Brain microvascular endothelial cell (primary cell): ENCODE measurements around the gene CFAP69.

Experiments used
- DNase-seq: peaks from one replicate; pipeline ENCODE4 v3.0.0-alpha.2; 2020
- H3K27ac ChIP-seq: fragments of 250-450 bp; sonication (Bioruptor Pico); 2 replicates; pipeline ENCODE4 v1.5.1; 2020; ENCODE audit warnings: mild to moderate bottlenecking, moderate library complexity
- H3K27me3 ChIP-seq: fragments of 250-450 bp; sonication (Bioruptor Pico); replicated peaks from 2 replicates; pipeline ENCODE4 v1.5.1; 2020; ENCODE audit warnings: mild to moderate bottlenecking
- H3K36me3 ChIP-seq: fragments of 250-450 bp; sonication (Bioruptor Pico); replicated peaks from 2 replicates; pipeline ENCODE4 v1.5.1; 2020; ENCODE audit warnings: mild to moderate bottlenecking
- H3K4me3 ChIP-seq: 2 replicates; pipeline ENCODE4 v1.5.1; 2011; ENCODE audit warnings: low read depth, mild to moderate bottlenecking, control low read depth, low read length, moderate library complexity
- CTCF ChIP-seq: IDR thresholded peaks from 2 replicates; pipeline ENCODE4 v1.5.1; 2011; ENCODE audit warnings: low read depth, mild to moderate bottlenecking, moderate library complexity, low read length, control low read depth, inconsistent platforms; ENCODE audit errors: missing control alignments
- in situ Hi-C: cut with HindIII; loops from 2 replicates; pipeline ENCODE4 v1.10.0; 2017; ENCODE audit warnings: low sequenced_read_pairs, low pct_ligation_motif_present

The CFAP69 gene

GRCh38 chr7:90244909-90245851, at the start of gene CFAP69:
Gene CFAP69, plus strand, starts transcription at chr7:90245174. Its CDS starts 251 bp downstream, at chr7:90245425.
- in situ Hi-C loops, result no loop called here
- Histone ChIP-seq H3K4me3 (peak within 1 kb of the TSS; percentile 89), H3K27ac (peak within 1 kb of the TSS; percentile 50), H3K36me3 (no peaks in the 10 kb centered on the region), H3K27me3 (no peaks in the 10 kb centered on the region)
- peak; percentile 68 for TF ChIP-seq CTCF
- peak; percentile 88 for DNase-seq

GRCh38 chr7:90201500-90202195, 43.3 kb upstream of the CFAP69 start:
- H3K4me3 ChIP-seq, result no peak overlapping the region
- no peaks in the 10 kb centered on the region for H3K36me3 ChIP-seq
- DNase-seq, result no peak
- H3K27me3 ChIP-seq, result no peaks in the 10 kb centered on the region
- TF ChIP-seq CTCF, result no peak
- in situ Hi-C loops, result no loop called here
- H3K27ac ChIP-seq, result no peak overlapping the region

GRCh38 chr7:90207956-90208355, 37.0 kb upstream of the CFAP69 start:
- in situ Hi-C loops, result no loop called here
- H3K27me3 ChIP-seq, result no peaks in the 10 kb centered on the region
- no peak for DNase-seq
- no peak overlapping the region for H3K4me3 ChIP-seq
- H3K36me3 ChIP-seq, result no peaks in the 10 kb centered on the region
- TF ChIP-seq CTCF, result no peak
- H3K27ac ChIP-seq, result no peak overlapping the region

- TF ChIP-seq CTCF, result no peak
- H3K27me3 ChIP-seq, result no peaks in the 10 kb centered on the region
- H3K36me3 ChIP-seq, result no peaks in the 10 kb centered on the region
- no peak overlapping the region for H3K4me3 ChIP-seq
- no peak overlapping the region for H3K27ac ChIP-seq
- DNase-seq, result no peak
- in situ Hi-C loops, result no loop called here
Measured at GRCh38 chr7:90209776-90210175, 35.2 kb upstream of the CFAP69 start.

GRCh38 chr7:90210475-90210874, 34.5 kb upstream of the CFAP69 start:
- no peak for TF ChIP-seq CTCF
- DNase-seq, result no peak
- in situ Hi-C loops, result no loop called here
- Histone ChIP-seq H3K4me3 (no peak overlapping the region), H3K27me3 (no peaks in the 10 kb centered on the region), H3K36me3 (no peaks in the 10 kb centered on the region), H3K27ac (no peak overlapping the region)
